K562 (cell line): ENCODE measurements around the gene SLC16A5. TPM values are rescaled to one million over a fixed set of nuclear protein-coding genes. Genes with fewer than 3 reads are reported as not detected.

ENCODE experiments used
- BRCA1 ChIP-seq, 2 experiments: fragments of 450-650 bp in 1 of 2; sonication (generic) in 1 of 2; formaldehyde crosslinking in 1 of 2; IDR thresholded peaks; 2 replicates each; pipeline versions ENCODE4 v1.5.0 to v1.6.1; 2017 to 2020; ENCODE audit warnings: mild to moderate bottlenecking in 1 of 2, missing genetic modification reagents in 1 of 2
- CTCFL ChIP-seq: IDR thresholded peaks from 2 replicates; pipeline ENCODE4 v1.6.1; 2011; ENCODE audit warnings: borderline replicate concordance, low read depth, mild to moderate bottlenecking, moderate library complexity, low read length; ENCODE audit not compliant: insufficient read depth, poor library complexity, severe bottlenecking
- ELF1 ChIP-seq: fragments of 200-800 bp; sonication (Bioruptor generic); IDR thresholded peaks from 2 replicates; pipeline ENCODE4 v1.6.1; 2016; ENCODE audit warnings: missing genetic modification characterization, missing compliant biosample characterization
- GTF2A2 ChIP-seq: IDR thresholded peaks from 2 replicates; pipeline ENCODE4 v1.6.1; 2016; ENCODE audit warnings: mild to moderate bottlenecking, missing genetic modification characterization, missing compliant biosample characterization
- HNRNPLL ChIP-seq: fragments of 200-400 bp; formaldehyde crosslinking; IDR thresholded peaks from 2 replicates; pipeline ENCODE4 v1.6.1; 2017; ENCODE audit warnings: low read length, low read depth, mild to moderate bottlenecking; ENCODE audit not compliant: poor library complexity, severe bottlenecking
- LEF1 ChIP-seq: fragments of 450-650 bp; IDR thresholded peaks from 2 replicates; pipeline ENCODE4 v1.6.1; 2016; ENCODE audit warnings: mild to moderate bottlenecking
- MTA1 ChIP-seq: fragments of 450-650 bp; IDR thresholded peaks from 2 replicates; pipeline ENCODE4 v1.6.1; 2017; ENCODE audit warnings: borderline replicate concordance
- RBM34 ChIP-seq: fragments of 200-400 bp; formaldehyde crosslinking; IDR thresholded peaks from 2 replicates; pipeline ENCODE4 v1.6.1; 2018; ENCODE audit warnings: low read length, borderline replicate concordance; ENCODE audit not compliant: insufficient read depth
- TFAM ChIP-seq: fragments of 250-450 bp; sonication (Bioruptor Pico); conservative IDR thresholded peaks from 2 replicates; pipeline ENCODE4 v1.5.0; 2021; ENCODE audit warnings: mild to moderate bottlenecking, moderate library complexity
- XRCC3 ChIP-seq: fragments of 450-650 bp; IDR thresholded peaks from 2 replicates; pipeline ENCODE4 v1.6.1; 2017; ENCODE audit warnings: mild to moderate bottlenecking, moderate library complexity
- ZFX ChIP-seq: sonication (generic); formaldehyde crosslinking; IDR thresholded peaks from 2 replicates; pipeline ENCODE4 v1.8.0; 2022; ENCODE audit warnings: mild to moderate bottlenecking, missing genetic modification reagents, moderate library complexity
- ZNF197 ChIP-seq: fragments of 200-800 bp; sonication (Bioruptor generic); IDR thresholded peaks from 2 replicates; pipeline ENCODE4 v1.6.1; 2016; ENCODE audit warnings: low read depth, missing genetic modification characterization, missing compliant biosample characterization
- ZSCAN32 ChIP-seq: fragments of 450-650 bp; formaldehyde crosslinking; IDR thresholded peaks from 2 replicates; pipeline ENCODE4 v1.4.0; 2020; ENCODE audit warnings: mild to moderate bottlenecking, moderate library complexity
- polyA plus RNA-seq, 8 experiments: library from polyadenylated mRNA; depleted of rRNA in 4 of 8; stranded (reverse) in 5 of 8; unstranded in 3 of 8; fragments of >200 nt; fragmentation: Nextera tagmentation in 2 of 8; fragmentation: Illumina TruSeq in 1 of 8; extraction: Ambion mirVana in 2 of 8; extraction: Trizol in 1 of 8; gene quantifications; 2 replicates each; pipeline versions ENCODE4 v1.2.1 to v1.2.3, GENCODE V29; 2011 to 2014; ENCODE audit warnings: inconsistent platforms in 1 of 8, missing spikeins in 1 of 8
- total RNA-seq, 7 experiments: library from RNA; depleted of rRNA in 6 of 7; stranded (reverse); fragments of >200 nt in 6 of 7; fragmentation: Illumina TruSeq in 2 of 7; extraction: Trizol in 2 of 7; gene quantifications; 2 replicates each; pipeline versions ENCODE4 v1.2.1 to v1.2.3, GENCODE V29; 2011 to 2021; ENCODE audit warnings: low replicate concordance in 1 of 7
- TF ChIP-seq, protein P1 (sequence below): sonication (generic); formaldehyde crosslinking; IDR thresholded peaks from 2 replicates; pipeline ENCODE4 v1.8.0; 2023; ENCODE audit warnings: missing genetic modification reagents, mild to moderate bottlenecking, borderline replicate concordance
- TF ChIP-seq, protein P2 (sequence below): sonication (generic); formaldehyde crosslinking; IDR thresholded peaks from 2 replicates; pipeline ENCODE4 v1.8.0; 2022; ENCODE audit warnings: mild to moderate bottlenecking, low read depth, missing genetic modification reagents
- TF ChIP-seq, protein P3 (sequence below): sonication (generic); formaldehyde crosslinking; IDR thresholded peaks from 2 replicates; pipeline ENCODE4 v1.9.0; 2022; ENCODE audit warnings: mild to moderate bottlenecking, missing genetic modification reagents

Gene SLC16A5
- total and polyA plus RNA-seq, 9 of the 15 experiments (the other 6 are each of a cell fraction or from before 2014, with no cell fraction given) = 0.06 to 2.6 (median 0.91) TPM

- TF ChIP-seq, protein P1, sequence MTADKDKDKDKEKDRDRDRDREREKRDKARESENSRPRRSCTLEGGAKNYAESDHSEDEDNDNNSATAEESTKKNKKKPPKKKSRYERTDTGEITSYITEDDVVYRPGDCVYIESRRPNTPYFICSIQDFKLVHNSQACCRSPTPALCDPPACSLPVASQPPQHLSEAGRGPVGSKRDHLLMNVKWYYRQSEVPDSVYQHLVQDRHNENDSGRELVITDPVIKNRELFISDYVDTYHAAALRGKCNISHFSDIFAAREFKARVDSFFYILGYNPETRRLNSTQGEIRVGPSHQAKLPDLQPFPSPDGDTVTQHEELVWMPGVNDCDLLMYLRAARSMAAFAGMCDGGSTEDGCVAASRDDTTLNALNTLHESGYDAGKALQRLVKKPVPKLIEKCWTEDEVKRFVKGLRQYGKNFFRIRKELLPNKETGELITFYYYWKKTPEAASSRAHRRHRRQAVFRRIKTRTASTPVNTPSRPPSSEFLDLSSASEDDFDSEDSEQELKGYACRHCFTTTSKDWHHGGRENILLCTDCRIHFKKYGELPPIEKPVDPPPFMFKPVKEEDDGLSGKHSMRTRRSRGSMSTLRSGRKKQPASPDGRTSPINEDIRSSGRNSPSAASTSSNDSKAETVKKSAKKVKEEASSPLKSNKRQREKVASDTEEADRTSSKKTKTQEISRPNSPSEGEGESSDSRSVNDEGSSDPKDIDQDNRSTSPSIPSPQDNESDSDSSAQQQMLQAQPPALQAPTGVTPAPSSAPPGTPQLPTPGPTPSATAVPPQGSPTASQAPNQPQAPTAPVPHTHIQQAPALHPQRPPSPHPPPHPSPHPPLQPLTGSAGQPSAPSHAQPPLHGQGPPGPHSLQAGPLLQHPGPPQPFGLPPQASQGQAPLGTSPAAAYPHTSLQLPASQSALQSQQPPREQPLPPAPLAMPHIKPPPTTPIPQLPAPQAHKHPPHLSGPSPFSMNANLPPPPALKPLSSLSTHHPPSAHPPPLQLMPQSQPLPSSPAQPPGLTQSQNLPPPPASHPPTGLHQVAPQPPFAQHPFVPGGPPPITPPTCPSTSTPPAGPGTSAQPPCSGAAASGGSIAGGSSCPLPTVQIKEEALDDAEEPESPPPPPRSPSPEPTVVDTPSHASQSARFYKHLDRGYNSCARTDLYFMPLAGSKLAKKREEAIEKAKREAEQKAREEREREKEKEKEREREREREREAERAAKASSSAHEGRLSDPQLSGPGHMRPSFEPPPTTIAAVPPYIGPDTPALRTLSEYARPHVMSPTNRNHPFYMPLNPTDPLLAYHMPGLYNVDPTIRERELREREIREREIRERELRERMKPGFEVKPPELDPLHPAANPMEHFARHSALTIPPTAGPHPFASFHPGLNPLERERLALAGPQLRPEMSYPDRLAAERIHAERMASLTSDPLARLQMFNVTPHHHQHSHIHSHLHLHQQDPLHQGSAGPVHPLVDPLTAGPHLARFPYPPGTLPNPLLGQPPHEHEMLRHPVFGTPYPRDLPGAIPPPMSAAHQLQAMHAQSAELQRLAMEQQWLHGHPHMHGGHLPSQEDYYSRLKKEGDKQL (CRISPR knock-in tag) = 0 out of 2 replicates have a peak, but pooled peaks have one; percentile 47
- TF ChIP-seq TFAM (CRISPR knock-in tag) (no peak), RBM34 (no peak), HNRNPLL (peak; percentile 60), LEF1 (no peak; the same call in 1 of the 2 replicates), BRCA1 (IDR thresholded peaks at IDR 0.05) (no peak), BRCA1 (CRISPR knock-in tag; IDR thresholded peaks at IDR 0.05) (no peak), CTCFL (no peak), ZNF197 (CRISPR knock-in tag) (no peak), MTA1 (0 out of 2 replicates have a peak, but pooled peaks have one; percentile 15), ZFX (CRISPR knock-in tag) (peak; percentile 91), GTF2A2 (peak; percentile 96), ELF1 (tag) (peak; percentile 57), ZSCAN32 (CRISPR knock-in tag) (peak; percentile 7; the same call in 1 of the 2 replicates), XRCC3 (no peak)
- TF ChIP-seq, protein P2, sequence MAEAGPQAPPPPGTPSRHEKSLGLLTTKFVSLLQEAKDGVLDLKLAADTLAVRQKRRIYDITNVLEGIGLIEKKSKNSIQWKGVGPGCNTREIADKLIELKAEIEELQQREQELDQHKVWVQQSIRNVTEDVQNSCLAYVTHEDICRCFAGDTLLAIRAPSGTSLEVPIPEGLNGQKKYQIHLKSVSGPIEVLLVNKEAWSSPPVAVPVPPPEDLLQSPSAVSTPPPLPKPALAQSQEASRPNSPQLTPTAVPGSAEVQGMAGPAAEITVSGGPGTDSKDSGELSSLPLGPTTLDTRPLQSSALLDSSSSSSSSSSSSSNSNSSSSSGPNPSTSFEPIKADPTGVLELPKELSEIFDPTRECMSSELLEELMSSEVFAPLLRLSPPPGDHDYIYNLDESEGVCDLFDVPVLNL (CRISPR knock-in tag) = no peak
- TF ChIP-seq, protein P3, sequence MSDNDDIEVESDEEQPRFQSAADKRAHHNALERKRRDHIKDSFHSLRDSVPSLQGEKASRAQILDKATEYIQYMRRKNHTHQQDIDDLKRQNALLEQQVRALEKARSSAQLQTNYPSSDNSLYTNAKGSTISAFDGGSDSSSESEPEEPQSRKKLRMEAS (CRISPR knock-in tag) = peak; percentile 76
These were observed 66.7 kb downstream of the SLC16A5 start, which contains the start of gene JPT1 (continued) for GRCh38 chr17:75154195-75155106.
